ENCODE measurements around the gene CASKIN2. TPM values are rescaled to one million over a fixed set of nuclear protein-coding genes. Genes with fewer than 3 reads are reported as not detected.

Gene CASKIN2
- total and polyA plus RNA-seq, 4 donors, result 2.3 to 12.1 (median 8.6) TPM

DNA sequence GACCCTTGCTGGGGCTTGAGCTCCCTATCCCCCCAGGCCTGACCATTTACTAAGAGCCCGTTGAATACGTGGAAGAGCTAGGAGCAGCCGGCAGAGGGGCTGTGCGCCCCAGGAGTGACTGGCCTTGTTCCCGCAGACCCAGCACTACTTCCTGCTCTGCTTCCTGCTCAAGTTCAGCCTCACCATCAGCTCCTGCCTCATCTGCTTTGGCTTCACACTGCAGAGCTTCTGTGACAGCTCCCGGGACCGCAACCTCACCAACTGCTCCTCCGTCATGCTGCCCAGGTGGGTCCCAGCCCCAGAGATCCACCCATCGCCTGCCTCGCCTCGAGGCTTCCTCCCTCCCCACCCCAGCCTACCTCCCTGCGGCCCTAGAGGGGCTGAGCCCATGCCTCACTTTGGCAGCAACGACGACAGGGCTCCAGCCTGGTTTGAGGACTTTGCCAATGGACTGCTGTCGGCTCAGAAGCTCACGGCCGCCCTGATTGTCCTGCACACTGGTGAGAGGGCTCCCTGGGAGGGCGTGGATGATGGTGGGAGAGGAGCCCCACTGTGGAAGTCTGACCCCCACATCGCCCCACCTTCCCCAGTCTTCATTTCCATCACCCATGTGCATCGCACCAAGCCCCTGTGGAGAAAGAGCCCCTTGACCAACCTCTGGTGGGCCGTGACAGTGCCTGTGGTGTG lies 17.2 kb downstream of the CASKIN2 start:
- no peak for DNase-seq (ENCODE audit: low spot score)
- WGBS, result 77% methylated on average over 21 of the region's 21 CpGs
- no peak overlapping the region for H3K9ac ChIP-seq (ENCODE audit: low read depth in 1 of 2, low read length in 2 of 2)
- no peaks in the 10 kb centered on the region for H3K9me3 ChIP-seq (ENCODE audit: control insufficient read depth in 4 of 4, low read length in 3 of 4)
- no peak overlapping the region for H3K4me3 ChIP-seq (ENCODE audit: low read depth in 1 of 3, low read length in 3 of 3)
- no peak for TF ChIP-seq JUND (IDR thresholded peaks at IDR 0.05)
- TF ChIP-seq SP1 (IDR thresholded peaks at IDR 0.05), result no peak
- no peak for TF ChIP-seq RAD21 (IDR thresholded peaks at IDR 0.05)
- TF ChIP-seq FOXA2 (IDR thresholded peaks at IDR 0.05), result no peak
- TF ChIP-seq RXRA (IDR thresholded peaks at IDR 0.05), result no peak
- no peak for TF ChIP-seq EGR1 (IDR thresholded peaks at IDR 0.05; ENCODE audit: low read depth in 2 of 2)
- TF ChIP-seq, protein P1, sequence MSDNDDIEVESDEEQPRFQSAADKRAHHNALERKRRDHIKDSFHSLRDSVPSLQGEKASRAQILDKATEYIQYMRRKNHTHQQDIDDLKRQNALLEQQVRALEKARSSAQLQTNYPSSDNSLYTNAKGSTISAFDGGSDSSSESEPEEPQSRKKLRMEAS (IDR thresholded peaks at IDR 0.05), result no peak
- no peak for TF ChIP-seq GABPA (IDR thresholded peaks at IDR 0.05 in 1 of 2, conservative IDR thresholded peaks at IDR 0.05 in 1 of 2)
- no peak for TF ChIP-seq HNF4A (conservative IDR thresholded peaks at IDR 0.05)
- TF ChIP-seq, protein P2, sequence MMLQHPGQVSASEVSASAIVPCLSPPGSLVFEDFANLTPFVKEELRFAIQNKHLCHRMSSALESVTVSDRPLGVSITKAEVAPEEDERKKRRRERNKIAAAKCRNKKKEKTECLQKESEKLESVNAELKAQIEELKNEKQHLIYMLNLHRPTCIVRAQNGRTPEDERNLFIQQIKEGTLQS (IDR thresholded peaks at IDR 0.05), result no peak
- TF ChIP-seq, protein P3, sequence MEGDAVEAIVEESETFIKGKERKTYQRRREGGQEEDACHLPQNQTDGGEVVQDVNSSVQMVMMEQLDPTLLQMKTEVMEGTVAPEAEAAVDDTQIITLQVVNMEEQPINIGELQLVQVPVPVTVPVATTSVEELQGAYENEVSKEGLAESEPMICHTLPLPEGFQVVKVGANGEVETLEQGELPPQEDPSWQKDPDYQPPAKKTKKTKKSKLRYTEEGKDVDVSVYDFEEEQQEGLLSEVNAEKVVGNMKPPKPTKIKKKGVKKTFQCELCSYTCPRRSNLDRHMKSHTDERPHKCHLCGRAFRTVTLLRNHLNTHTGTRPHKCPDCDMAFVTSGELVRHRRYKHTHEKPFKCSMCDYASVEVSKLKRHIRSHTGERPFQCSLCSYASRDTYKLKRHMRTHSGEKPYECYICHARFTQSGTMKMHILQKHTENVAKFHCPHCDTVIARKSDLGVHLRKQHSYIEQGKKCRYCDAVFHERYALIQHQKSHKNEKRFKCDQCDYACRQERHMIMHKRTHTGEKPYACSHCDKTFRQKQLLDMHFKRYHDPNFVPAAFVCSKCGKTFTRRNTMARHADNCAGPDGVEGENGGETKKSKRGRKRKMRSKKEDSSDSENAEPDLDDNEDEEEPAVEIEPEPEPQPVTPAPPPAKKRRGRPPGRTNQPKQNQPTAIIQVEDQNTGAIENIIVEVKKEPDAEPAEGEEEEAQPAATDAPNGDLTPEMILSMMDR (IDR thresholded peaks at IDR 0.05; ENCODE audit: low read depth, low read length, missing input control), result no peak
- TF ChIP-seq FOXA1 (IDR thresholded peaks at IDR 0.05), result no peak
- TF ChIP-seq, protein P4, sequence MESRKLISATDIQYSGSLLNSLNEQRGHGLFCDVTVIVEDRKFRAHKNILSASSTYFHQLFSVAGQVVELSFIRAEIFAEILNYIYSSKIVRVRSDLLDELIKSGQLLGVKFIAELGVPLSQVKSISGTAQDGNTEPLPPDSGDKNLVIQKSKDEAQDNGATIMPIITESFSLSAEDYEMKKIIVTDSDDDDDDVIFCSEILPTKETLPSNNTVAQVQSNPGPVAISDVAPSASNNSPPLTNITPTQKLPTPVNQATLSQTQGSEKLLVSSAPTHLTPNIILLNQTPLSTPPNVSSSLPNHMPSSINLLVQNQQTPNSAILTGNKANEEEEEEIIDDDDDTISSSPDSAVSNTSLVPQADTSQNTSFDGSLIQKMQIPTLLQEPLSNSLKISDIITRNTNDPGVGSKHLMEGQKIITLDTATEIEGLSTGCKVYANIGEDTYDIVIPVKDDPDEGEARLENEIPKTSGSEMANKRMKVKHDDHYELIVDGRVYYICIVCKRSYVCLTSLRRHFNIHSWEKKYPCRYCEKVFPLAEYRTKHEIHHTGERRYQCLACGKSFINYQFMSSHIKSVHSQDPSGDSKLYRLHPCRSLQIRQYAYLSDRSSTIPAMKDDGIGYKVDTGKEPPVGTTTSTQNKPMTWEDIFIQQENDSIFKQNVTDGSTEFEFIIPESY (IDR thresholded peaks at IDR 0.05), result no peak
- TF ChIP-seq, protein P5, sequence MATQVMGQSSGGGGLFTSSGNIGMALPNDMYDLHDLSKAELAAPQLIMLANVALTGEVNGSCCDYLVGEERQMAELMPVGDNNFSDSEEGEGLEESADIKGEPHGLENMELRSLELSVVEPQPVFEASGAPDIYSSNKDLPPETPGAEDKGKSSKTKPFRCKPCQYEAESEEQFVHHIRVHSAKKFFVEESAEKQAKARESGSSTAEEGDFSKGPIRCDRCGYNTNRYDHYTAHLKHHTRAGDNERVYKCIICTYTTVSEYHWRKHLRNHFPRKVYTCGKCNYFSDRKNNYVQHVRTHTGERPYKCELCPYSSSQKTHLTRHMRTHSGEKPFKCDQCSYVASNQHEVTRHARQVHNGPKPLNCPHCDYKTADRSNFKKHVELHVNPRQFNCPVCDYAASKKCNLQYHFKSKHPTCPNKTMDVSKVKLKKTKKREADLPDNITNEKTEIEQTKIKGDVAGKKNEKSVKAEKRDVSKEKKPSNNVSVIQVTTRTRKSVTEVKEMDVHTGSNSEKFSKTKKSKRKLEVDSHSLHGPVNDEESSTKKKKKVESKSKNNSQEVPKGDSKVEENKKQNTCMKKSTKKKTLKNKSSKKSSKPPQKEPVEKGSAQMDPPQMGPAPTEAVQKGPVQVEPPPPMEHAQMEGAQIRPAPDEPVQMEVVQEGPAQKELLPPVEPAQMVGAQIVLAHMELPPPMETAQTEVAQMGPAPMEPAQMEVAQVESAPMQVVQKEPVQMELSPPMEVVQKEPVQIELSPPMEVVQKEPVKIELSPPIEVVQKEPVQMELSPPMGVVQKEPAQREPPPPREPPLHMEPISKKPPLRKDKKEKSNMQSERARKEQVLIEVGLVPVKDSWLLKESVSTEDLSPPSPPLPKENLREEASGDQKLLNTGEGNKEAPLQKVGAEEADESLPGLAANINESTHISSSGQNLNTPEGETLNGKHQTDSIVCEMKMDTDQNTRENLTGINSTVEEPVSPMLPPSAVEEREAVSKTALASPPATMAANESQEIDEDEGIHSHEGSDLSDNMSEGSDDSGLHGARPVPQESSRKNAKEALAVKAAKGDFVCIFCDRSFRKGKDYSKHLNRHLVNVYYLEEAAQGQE (IDR thresholded peaks at IDR 0.05), result no peak
- TF ChIP-seq YY1 (IDR thresholded peaks at IDR 0.05), result no peak
- TF ChIP-seq NR2F2 (IDR thresholded peaks at IDR 0.05), result no peak
- TF ChIP-seq TAF1 (conservative IDR thresholded peaks at IDR 0.05), result no peak
- no peak for TF ChIP-seq HNF4G (IDR thresholded peaks at IDR 0.05)
- peaks cover 0 to 6% (median 2%) of the 10 kb centered on the region in 4 donors for H3K4me1 ChIP-seq (ENCODE audit: control insufficient read depth in 4 of 4, insufficient read depth in 4 of 4, low read length in 3 of 4)
- H3K27me3 ChIP-seq (ENCODE audit: control insufficient read depth in 4 of 4, insufficient read depth in 4 of 4, low read length in 3 of 4), result no peaks in the 10 kb centered on the region
- no peak overlapping the region for H3K27ac ChIP-seq (ENCODE audit: low read depth in 1 of 2, low read length in 2 of 2)
- H3K36me3 ChIP-seq (ENCODE audit: control insufficient read depth in 4 of 4, insufficient read depth in 3 of 4, low read depth in 1 of 4, low read length in 3 of 4), result peaks cover 7 to 62% (median 28%) of the 10 kb centered on the region in 4 donors

Measured in liver (tissue), 9 donors.